GM10266 (cell line): ENCODE measurements around the gene DCLK2.
A peak's percentile ranks its signal among the peaks of the same experiment; 100 is the strongest.

Source experiments
- DNase-seq: peaks from one replicate; pipeline ENCODE4 v3.0.0; 2012; ENCODE audit errors: extremely low spot score
- CTCF ChIP-seq: IDR thresholded peaks from 2 replicates; pipeline ENCODE4 v1.5.1; 2012; ENCODE audit warnings: mild to moderate bottlenecking, low read depth; ENCODE audit not compliant: control insufficient read depth, insufficient read depth; ENCODE audit errors: missing control alignments

Gene DCLK2

DNA sequence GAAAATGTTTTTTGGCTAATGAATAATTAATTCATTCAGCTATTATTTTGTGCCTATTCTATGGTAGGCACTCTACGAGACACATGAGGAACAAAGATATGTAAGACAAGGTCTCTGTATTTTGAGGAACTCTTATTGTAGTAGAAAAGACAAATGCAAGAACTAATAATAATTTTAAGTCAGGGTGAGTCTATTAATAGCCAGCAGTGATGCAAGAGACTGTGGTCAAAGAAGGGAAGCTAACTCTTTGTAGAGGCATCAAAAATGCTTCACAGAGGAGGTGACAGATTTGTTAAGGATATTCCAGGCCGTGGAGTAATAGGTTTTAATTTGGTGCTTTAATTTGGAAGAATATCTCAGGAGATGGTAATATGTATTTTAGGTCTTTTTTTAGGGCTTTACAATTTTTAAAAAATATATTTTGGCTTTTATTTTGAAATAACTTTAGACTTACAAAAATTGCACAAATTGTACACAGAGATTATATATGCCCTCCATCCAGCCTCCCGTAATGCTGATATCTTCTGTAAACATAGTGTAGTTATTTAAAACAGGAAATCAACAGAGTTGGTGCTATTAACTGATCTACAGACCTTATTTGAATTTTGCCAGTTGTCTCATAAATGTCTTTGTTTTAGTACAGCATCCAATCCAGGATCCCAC is 48.1 kb downstream of the DCLK2 start:
- peak; percentile 20 for DNase-seq
- TF ChIP-seq CTCF, result no peak

DNA sequence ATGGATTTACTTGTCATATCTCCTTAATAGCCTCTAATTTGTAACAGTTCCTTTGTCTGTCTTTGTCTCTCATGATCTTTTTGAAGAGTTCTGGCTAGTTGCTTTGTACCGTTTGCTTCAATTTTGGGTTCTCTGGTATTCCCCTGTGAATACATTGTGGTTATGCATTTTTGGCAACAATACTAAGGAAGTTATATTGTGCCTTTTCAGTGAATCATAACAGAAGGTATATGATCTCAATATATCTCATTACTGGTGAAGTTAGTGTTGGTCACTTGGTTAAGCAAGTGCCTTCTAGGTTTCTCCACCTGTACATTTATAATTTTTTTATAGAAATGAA is 48.6 kb downstream of the DCLK2 start:
- peak; percentile 18 for DNase-seq

GRCh38 chr4:150127757-150128156 is 49.5 kb downstream of the DCLK2 start:
- no peak for TF ChIP-seq CTCF
- DNase-seq, result no peak

More for the DNA sequence above, 48.6 kb downstream of the DCLK2 start:
- TF ChIP-seq CTCF, result no peak

- no peak for DNase-seq
- TF ChIP-seq CTCF, result no peak
These were observed 52.7 kb downstream of the DCLK2 start for GRCh38 chr4:150130933-150131332.

DNA sequence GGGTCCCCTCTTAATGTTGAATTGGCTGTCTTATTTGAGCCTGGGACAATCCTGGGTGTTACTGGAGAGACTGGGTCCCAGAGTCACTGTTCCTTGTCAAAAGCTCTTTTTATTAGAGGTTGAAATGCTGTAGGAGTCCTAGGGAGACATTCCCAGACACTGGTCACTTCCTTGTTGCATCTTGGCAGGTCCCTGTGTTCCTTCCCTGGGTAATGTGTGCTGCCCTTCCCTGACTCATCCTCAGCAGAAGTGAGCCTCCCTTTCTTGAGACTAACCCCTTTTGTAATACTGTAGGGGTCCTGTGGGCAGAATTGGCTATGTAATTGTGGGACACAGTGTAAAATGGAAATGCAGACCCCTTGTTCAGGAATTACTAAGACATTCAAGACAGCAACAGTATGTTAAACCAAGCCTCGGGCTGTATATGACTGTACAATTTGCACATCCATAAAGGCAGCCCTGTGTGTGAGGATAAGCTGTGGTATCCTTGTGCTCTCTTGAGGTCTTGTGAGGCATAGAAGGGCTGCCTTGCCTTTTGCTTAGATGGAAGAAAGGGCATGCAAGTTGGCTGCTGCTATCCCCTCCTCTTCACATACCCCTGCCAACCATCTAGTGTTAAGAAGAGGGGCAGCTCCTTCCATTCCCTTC is 53.5 kb downstream of the DCLK2 start:
- TF ChIP-seq CTCF, result no peak

DNA sequence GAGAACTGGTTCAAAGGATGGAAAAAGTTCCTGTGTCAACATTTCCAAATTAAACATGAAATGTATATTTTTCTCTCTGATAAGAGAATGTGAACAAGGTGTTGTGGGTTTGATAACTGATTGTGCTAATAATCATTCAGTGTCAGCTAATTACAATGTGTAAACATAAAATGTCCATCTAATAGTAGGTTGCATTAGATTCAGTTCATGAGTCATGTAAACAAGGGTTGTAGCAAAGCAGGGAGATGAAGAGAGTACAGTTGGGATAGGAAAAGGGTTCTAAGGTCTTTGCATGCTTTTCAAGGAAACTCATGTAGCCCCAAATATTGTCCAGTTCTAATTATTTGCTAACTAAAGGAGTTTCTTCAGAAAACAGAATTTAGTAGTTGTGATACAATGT is 55.4 kb downstream of the DCLK2 start:
- DNase-seq, result no peak
- no peak for TF ChIP-seq CTCF

More for the DNA sequence above, 53.5 kb downstream of the DCLK2 start:
- DNase-seq, result no peak

DNA sequence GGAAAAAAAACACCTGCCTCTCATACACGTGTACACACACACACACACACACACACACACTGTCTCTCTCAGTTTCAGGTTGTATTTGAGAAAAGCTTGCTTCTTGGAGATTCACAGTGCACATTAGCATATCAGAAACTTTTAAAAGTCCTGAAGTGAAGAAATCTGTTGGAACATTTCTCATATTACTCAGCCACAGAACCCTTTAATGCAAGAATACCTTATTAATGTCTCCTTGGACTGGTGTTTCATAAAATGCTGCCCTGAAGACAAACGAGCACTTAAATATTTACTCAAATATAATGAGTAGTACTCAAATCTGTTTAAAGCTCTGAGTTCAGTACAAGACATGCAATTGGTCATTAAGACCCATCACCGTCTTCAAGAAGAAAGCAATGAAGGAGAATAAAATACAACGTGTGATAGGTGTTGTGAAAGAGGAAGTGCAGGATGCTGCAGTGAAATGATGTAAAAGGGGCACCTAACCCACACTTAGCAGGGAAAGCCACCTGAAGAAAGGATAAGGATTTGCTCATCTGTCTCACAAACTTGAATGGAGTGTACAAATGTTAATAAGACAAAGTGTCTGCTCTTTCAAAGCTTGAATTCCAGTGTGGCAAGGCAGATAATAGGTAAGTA is 57.0 kb downstream of the DCLK2 start:
- DNase-seq, result no peak
- TF ChIP-seq CTCF, result no peak
